DMS53 treated with DMSO at 0.1 percent for 48 hours (cell line): ENCODE data around the gene RPS6KA5.
"Not testable (repeated sequence)": the region's sequence is repeated elsewhere in the genome, so short reads cannot be mapped to it uniquely, and the experiment has no call there.

Experiments
- DNase-seq: peaks from one replicate; lab custom pipeline; 2025; ENCODE audit not compliant: unreplicated experiment; lab: John Stamatoyannopoulos, UW

Gene RPS6KA5

DNA sequence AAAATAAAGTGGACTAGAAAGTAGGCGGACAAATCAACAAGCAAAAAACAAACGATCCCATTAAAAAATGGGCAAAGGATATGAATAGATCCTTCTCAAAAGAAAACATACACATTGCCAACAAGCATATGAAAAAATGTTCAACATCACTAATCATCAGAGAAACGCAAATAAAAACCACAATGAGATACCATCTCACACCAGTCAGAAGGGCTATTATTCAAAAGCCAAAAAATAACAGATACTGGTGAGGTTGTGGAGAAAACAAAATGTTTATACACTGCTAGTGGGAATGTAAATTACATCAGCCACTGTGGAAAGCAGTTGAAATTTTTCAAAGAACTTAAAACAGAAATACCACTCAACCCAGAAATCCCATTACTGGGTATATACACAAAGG, 70.3 kb downstream of the RPS6KA5 start:
- DNase-seq: no peak

DNA sequence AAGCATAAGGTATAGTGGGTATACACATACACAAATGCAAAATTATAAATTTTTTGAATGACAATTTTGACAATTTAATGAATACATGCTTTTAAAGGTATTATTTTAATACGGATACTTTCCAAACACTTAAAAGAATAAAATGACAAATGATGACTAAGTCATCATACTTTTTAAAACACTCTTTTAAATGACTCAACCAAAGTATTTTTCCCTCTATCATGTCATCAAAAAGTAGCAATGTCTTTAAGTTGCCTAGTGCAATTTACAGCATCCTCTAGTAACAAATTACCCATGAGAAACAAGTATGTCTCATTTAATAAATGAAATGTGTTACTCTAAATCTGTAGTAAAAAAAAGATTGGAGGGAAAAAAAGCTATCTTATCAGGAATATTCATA, 73.3 kb downstream of the RPS6KA5 start:
- no peak for DNase-seq

DNA sequence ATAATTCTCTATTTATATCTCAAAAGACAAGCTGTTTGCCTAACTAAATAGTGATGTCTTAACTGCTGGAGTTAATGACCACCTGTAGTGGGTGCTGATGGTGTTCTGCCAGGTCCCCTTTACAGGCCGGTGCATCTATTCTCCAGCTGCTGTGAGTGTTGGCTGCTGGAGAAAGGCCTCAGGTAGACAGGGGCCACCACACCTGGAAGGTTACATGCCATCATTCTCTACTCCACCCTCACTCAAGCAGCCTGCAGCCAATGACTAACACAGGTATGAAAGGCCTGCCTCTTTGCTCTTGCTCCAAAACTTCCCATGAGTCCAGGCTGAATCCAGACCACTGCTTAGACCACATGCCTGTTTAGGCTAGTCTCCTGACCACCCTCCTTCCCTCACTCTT, 73.9 kb downstream of the RPS6KA5 start:
- DNase-seq: no peak

DNA sequence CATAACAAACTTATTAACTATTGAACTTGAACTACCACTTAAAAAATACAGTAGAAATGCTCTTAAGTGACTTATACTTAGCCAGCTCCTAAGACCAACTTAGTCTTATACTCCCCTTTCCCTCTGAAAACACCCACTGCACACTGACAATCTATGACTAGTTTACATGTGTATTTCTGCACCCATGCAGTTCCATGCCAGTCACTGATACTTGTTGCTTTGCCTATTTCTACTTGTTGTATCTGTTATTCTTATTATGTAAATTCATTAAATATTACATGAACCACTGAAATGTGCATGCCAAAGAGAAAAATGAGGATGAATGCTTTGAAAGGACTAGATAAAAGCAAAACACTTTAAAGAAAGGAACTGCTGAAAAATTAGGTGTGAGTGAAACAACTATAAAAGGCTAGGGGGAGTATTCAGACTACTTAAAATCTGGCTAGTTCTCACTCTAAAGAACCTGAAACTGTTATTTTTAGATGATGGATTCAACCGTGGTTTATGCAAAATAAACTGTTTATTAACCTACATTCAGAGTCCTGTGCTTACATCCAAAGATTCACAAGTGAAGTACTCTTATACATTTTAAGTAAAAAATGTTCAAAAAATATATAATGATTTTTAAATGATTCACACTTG, 74.7 kb downstream of the RPS6KA5 start:
- no peak for DNase-seq

DNA sequence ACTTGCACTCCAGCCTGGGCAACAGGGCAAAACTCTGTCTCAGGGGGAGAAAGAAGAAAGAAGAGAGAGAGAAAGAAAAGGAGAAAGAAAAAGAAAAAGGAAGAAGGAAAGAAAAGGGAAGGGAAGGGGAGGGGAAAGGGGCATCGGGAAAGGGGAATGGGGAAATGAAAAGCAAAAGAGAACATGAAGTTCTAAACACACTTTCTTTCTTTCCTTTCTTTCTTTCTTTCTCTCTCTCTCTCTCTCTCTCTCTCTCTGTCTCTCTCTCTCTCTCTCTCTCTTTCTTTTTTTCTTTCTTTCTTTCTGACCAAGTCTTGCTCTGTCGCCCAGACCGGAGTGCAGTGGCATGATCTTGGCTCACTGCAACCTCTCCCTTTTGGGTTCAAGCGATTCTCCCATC, 76.9 kb downstream of the RPS6KA5 start:
- no peak for DNase-seq

DNA sequence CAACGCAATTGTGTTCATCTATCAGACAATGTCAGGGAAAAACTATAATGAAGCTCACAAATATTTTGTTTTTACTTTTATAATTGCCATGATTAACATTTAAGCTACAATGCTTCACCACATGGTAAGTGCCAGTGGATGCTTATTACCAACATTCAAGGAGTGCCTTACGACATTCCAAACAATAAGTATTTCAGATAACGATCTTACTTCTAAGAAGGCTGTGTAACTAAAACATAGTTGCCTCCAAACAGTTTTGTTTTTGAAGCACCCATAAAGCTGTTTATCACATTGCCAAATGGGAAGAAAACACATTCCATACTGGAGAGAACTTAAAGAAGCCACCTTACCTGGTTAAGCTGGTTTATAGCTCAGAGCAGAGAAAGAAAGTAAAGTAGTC, 78.8 kb downstream of the RPS6KA5 start:
- DNase-seq: no peak

DNA sequence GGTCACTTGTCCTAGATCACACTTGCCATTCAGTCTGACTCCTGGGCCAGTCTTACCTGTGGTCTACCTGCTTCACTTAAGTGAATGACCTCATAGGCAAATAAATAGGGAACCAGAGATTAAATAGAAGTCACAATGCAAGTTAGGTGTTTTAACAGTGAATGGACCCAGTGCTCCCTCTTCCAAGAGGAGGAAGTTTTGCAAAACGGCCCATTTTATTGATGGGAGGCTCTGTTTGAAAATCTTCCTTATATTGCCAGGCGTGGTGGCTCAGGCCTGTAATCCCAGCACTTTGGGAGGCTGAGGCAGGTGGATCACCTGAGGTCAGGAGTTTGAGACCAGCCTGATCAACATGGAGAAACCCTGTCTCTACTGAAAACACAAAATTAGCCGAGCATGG, 79.8 kb downstream of the RPS6KA5 start:
- DNase-seq: not testable (repeated sequence)

DNA sequence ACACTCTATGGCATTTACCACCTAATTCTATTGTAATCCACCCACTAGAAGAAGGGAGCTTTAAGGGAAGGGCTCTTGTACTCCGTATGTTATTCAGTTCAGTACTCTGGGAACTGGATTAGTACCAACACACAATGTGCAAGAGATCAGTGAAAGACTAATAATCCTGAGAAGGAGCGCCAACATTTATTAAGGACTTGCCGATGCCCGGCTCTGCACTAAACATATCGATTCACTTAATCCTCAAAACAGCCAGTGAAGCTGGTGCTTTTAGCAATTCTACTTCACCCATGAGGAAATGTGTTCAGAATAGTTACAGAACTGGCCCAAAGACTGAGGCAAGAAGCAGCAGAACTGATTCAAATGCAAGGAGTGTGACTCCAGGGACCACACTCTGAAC, 80.9 kb downstream of the RPS6KA5 start:
- no peak for DNase-seq

DNA sequence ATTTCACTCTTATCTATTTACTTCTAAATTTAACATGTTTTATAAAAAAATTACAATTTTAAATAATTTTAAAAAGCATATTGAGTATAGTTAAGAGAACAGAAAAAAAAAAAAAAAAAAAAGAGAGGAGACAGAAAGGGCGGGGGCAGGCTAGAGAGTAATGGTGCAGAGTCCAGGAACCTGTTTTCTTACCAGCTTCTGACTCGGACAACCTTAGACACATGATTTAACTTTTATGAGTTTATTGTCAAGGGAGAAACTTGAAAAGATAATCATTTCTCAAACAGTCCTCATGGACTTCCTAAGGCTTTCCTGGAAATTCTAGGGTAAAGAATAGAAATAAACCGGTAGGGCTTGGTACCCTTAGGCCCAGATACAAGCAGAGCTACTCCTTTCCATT, 84.3 kb downstream of the RPS6KA5 start:
- DNase-seq: no peak

DNA sequence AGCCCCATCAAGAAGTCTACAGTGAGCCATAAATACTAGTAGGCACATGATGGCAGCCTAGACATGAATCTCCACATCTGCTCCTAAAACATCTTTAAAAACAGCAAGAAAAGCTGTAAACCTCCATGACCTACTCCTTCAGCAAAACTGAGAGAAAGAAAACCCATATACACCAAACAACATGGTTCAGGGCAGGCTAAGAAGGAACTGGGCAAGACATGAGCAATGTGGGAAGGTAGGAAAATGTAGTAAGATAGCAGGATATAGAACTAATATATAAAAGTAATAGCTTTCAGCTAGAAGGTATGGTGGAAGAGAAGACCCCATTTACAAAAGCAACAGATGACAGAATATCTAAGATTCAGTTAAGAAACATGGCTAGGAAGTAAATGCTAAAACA, 88.8 kb downstream of the RPS6KA5 start:
- DNase-seq: no peak

DNA sequence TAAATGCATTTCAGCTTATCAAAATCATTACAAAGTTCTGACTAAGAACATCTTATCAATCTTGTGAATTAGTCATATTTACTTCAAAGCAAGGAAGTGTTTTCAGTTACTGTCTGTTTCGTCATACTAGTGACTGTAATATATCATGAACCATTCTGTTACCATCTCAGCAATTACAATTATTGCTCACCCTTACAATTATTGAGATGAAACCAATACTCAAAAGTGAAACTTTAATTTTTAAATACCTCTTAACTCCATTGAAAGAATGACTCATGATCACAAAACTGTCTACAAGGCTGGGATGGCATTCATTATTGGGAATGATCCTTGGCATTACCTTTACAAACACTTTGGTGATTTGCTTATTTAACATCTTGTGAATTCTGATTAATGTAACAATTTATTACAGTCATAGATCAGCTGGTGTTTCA, 90.3 kb downstream of the RPS6KA5 start:
- DNase-seq: no peak

DNA sequence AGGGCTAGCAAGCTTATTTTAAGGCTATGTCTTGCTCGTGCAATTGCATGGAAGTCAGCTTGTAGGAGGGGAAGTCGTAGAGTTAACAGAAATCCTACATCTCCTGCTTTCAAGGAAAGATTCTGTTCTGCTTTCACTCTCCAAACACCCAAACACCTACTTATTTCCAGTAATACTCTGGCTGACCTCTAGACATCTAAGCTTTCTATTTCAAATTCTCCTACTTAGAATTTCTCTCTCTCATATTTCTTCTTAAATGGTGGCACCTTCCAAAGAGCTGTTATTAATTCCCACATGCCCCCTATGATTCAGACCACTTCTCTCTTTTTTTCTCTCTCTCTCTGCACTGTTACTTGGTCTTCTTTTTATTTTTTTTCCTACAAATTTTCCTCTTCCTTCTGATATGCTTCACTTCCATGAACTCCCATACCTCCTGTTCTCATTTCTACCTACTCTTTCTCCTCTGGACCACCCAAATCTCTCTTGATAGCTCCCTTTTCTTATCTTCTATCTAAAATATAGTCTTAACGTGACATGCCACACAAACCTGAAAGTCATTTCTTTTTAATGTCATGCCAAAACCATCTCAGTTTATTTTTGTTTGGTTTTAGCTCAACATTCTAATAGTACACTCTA, 90.8 kb downstream of the RPS6KA5 start:
- no peak for DNase-seq

DNA sequence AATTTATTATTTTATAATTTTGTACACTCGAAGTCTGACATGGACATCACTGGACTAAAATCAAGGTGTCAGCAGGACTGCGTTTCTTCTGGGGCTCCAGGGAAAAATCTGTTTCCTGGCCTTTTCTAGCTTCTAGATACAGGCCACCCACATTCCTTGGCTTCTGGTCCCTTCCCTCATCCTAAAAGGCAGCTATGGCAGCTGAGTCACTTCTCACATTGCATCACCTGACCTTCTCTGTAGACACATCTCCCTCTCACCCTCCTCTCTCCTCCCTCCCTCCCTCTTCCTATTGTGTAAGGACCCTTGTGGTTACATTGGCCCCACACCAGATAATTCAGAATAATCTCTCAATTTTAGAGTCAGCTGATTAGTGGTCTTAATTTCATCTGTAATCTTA, 92.4 kb downstream of the RPS6KA5 start:
- no peak for DNase-seq

DNA sequence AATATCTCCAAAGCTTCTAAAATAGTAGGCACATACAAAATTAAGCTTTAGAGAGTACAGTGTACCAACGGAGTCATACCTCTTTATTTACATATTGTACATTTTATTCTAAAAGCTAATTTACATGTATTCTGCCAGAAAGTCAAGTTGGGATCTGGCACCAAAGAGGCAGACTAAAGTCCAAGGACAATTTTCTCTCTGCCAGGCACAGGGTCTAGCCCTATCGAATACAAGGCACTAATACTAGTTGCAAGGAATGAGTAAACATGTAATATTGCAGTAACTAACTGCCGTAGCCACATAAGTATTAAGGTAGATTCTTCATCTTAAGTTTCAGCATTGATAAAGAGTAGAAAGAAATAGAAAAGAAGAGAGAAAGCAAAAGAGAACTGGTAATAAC, 93.9 kb downstream of the RPS6KA5 start:
- DNase-seq: no peak

DNA sequence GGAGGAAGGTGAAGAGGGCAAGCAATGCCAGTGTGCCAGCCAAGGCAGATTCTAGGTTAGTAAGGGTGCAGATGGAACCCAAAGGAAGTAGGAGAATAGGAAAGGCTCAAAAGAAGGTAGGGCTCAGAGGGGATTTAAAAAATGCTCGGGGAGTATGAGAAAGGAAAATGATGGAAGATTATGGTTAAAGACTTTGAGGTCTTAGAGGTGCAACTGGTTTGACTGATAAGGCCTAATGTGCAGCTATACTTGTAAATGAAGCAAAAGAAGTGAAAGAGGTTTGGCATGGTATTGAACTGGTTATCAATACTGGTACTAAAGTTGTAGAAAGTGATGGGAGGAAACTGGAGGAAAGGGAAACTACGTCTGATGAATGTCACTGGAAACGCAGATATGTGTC, 94.7 kb downstream of the RPS6KA5 start:
- DNase-seq: no peak

DNA sequence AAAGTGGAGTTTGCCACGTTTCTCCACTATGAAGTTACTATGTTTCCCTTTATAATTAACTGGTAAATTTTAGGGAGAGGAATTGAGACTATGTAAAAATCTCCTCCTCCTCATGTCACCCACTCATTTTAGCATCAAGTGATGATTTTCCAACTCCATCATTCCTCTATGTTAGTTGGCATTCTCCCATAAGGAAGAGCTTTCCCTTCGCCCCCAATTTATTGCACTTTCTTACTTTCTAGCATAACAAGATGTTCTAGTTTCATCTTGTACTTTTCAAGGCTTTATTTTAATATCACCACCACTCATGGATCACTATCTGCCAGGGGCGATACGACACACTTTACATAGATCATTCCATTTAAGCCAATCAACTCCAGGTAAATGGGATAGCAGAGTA, 97.1 kb downstream of the RPS6KA5 start:
- DNase-seq: no peak

DNA sequence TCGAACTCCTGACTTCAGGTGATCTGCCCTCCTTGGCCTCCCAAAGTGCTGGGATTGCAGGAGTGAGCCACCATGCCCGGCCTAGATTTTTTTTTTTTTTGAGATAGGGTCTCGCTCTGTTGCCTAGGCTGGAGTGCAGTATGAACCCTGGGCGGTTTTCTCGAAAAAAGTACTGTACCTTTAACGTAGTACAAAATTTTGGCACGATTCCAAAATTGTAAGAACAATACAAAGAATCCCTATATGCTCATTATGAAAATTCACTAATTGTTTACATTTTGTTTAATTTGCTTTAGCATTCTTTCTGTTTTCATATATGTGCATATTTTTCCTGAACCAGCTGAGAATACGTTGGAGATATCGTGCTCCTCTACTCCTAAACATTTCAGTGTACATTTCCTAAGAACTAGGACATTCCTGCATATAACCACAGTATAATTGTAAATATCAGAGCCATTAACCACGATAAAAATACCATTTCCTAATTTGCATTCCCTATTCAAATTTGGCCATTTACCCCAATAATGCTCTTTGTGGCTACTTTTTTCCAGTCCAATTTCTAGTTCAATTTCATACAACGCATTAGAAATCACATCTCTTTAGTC, 97.8 kb downstream of the RPS6KA5 start:
- DNase-seq: no peak

DNA sequence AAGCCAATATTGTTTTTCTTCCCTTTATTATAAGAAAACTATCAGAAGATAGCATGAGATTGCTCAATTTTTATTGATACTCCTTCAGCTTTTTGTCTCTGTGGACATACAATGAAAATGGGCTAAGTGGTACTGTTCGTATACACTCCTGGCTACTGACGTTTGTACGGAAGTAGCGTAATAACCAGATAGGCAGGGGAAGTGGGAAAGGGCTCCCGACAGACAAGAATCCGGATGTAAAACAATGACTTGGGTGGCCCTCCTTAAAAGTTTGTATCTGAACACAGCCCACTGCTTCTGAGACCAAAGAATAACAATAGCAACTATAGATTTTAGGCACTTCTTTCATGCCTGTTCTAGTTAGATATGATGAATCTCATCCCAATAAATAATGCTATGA, 99.6 kb downstream of the RPS6KA5 start:
- DNase-seq: no peak

DNA sequence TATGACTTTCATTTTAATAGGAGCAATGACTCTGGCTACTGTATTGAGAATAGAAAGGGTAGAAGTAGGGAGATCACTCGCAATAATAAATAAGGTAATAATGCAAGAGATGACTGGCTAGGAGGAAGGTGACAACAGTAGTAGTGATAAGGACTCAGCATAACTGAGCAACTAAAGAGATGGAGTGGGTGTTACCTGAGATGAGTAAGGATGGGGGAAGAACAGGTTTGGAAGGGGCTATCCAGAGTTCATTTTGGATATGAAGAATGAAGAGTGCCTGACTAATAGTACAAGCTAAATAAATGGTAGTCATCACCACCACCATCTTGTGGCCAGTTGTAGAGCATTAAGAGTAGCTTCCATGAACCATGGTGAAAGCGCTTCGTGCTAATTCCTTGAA, 101.1 kb downstream of the RPS6KA5 start:
- DNase-seq: no peak

DNA sequence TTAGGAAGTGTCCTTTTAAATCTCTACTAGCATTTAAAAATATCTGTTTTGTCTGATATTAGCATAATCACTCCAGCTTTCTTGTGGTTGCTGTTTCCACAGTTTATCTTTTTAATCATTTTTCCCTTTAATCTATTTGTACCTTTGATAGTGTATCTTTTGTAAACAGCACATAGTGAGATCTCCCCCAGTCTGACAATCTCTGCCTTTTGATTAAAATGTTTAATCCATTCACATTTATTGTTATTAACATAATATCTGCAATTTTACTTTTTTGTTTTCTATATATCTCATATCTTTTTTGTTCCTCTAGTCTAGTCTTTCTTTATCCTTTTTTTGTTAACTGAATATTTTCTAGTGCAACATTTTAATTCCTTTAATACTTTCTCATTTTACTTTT, 104.2 kb downstream of the RPS6KA5 start:
- no peak for DNase-seq

DNA sequence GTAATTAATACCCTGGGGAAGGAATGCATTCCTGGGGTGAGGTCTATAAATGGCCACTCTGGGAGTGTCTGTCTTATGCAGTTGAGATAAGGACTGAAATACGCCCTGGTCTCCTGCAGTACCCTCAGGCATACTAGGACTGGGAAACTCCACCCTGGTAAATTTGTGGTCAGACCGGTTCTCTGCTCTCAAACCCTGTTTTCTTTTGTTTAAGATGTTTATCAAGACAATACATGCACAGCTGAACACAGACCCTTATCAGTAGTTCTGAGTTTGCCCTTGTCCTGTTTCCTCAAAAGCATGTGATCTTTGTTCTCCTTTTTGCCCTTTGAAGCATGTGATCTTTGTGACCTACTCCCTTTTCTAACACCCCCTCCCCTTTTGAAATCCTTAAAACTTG, 106.8 kb downstream of the RPS6KA5 start:
- not testable (repeated sequence) for DNase-seq

DNA sequence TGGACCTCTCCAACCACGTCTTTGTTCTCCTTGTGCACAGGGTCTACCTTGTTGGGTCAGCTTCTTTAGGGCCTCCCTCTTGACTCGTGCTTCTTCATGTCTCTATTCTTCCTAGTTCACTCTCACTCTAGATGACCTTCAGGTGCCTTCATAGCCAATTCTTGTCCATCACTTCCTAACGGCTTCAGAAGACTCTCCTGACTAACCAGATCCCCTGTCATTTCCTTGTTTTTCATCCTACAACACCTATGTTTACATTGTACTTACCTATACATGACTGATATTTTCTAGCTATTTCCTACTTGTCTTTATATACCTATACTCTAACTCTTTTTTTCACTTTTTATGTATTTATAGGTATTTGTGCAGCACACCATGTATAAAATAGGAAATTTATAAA, 117.1 kb downstream of the RPS6KA5 start:
- no peak for DNase-seq

DNA sequence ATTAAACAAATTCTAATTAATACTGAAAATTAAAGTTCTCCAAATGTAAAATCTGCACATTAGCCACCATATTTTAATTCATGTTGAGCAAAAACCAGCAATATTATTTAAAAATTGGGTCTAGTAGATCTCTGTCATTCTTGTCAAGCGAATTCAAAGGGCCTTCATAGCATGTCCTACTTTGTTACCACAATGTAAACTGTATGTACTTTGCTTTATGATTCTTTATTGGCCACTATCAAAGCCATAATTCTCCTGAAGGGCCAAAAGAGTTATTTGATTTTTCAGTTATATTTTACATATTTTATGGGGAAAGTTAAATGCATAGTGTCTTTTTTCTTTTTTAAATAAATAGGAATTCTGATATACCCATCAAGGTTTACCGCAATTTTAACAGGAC, 117.9 kb downstream of the RPS6KA5 start:
- no peak for DNase-seq
